ENCODE results near the gene RABGAP1L.

DNA sequence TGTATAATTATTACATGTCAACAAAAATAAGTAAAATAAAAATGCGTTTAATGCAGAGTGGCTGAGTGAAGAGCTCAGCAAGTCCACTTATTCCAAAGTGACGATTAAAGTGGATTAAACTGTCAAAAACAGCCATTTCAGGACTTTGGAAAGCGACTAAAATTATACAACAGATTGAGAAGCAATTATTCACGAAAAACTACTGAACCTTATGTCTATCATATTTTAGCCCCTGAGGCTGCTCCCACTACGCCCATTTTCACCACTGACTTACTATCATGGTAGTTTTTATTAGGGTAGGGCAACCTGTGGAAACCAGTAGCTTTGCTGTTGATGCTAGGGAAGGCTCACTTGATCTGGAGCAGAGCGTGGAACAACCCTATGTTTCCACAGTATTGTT is 174.1 kb downstream of the RABGAP1L start:
- TF ChIP-seq FOS (IDR thresholded peaks at IDR 0.05; ENCODE audit: borderline replicate concordance, insufficient read depth, low read length) = no peak
- TF ChIP-seq, protein P1, sequence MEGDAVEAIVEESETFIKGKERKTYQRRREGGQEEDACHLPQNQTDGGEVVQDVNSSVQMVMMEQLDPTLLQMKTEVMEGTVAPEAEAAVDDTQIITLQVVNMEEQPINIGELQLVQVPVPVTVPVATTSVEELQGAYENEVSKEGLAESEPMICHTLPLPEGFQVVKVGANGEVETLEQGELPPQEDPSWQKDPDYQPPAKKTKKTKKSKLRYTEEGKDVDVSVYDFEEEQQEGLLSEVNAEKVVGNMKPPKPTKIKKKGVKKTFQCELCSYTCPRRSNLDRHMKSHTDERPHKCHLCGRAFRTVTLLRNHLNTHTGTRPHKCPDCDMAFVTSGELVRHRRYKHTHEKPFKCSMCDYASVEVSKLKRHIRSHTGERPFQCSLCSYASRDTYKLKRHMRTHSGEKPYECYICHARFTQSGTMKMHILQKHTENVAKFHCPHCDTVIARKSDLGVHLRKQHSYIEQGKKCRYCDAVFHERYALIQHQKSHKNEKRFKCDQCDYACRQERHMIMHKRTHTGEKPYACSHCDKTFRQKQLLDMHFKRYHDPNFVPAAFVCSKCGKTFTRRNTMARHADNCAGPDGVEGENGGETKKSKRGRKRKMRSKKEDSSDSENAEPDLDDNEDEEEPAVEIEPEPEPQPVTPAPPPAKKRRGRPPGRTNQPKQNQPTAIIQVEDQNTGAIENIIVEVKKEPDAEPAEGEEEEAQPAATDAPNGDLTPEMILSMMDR (IDR thresholded peaks at IDR 0.05; ENCODE audit: extremely low read depth in 1 of 2, insufficient read depth in 1 of 2, low read depth in 1 of 2, low read length in 2 of 2) = no peak
- no peak for TF ChIP-seq GATA2 (IDR thresholded peaks at IDR 0.05; ENCODE audit: insufficient read depth, insufficient read length, low read depth, low read length)
- TF ChIP-seq, protein P2, sequence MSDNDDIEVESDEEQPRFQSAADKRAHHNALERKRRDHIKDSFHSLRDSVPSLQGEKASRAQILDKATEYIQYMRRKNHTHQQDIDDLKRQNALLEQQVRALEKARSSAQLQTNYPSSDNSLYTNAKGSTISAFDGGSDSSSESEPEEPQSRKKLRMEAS (IDR thresholded peaks at IDR 0.05; ENCODE audit: insufficient read depth, insufficient read length) = no peak

All from endothelial cell of umbilical vein (primary cell).